Suprapubic skin (tissue), 4 donors: ENCODE data around the gene OR52E8. TPM values are rescaled to one million over a fixed set of nuclear protein-coding genes. Genes with fewer than 3 reads are reported as not detected.

Experiments
- DNase-seq, 2 donors: peaks; one replicate each; pipeline ENCODE4 v3.0.0-alpha.2; 2019; ENCODE audit warnings: low spot score in 2 of 2
- H3K27ac ChIP-seq: fragments of 200-600 bp; sonication (generic); one replicate; pipeline ENCODE4 v1.5.1; 2019
- H3K27me3 ChIP-seq: fragments of 200-600 bp; sonication (generic); one replicate; pipeline ENCODE4 v1.5.1; 2019
- H3K36me3 ChIP-seq: fragments of 200-600 bp; sonication (generic); one replicate; pipeline ENCODE4 v1.5.1; 2019
- H3K4me1 ChIP-seq: fragments of 200-600 bp; sonication (generic); one replicate; pipeline ENCODE4 v1.5.1; 2019
- H3K4me3 ChIP-seq: fragments of 200-600 bp; sonication (generic); one replicate; pipeline ENCODE4 v1.5.1; 2019; ENCODE audit warnings: mild to moderate bottlenecking
- H3K9me3 ChIP-seq: fragments of 200-600 bp; sonication (generic); one replicate; pipeline ENCODE4 v1.5.1; 2019
- CTCF ChIP-seq, 2 donors: fragments of 200-600 bp in 1 of 2; fragments of 450-650 bp in 1 of 2; sonication (generic) in 1 of 2; IDR thresholded peaks; one replicate each; pipeline ENCODE4 v1.5.1; 2016 to 2019; ENCODE audit warnings: antibody characterized with exemption in 2 of 2, mild to moderate bottlenecking in 1 of 2, moderate library complexity in 1 of 2
- EP300 ChIP-seq: sonication (generic); formaldehyde crosslinking; IDR thresholded peaks from one replicate; pipeline ENCODE4 v1.6.1; 2017; ENCODE audit warnings: antibody characterized with exemption
- POLR2A ChIP-seq, 2 donors: fragments of 450-650 bp; IDR thresholded peaks; one replicate each; pipeline ENCODE4 v1.6.1; 2017; ENCODE audit warnings: antibody characterized with exemption in 2 of 2, mild to moderate bottlenecking in 2 of 2, moderate library complexity in 2 of 2
- POLR2AphosphoS5 ChIP-seq, 3 donors: sonication (generic); formaldehyde crosslinking; IDR thresholded peaks; one replicate each; pipeline ENCODE4 v1.6.1; 2017; ENCODE audit warnings: antibody characterized with exemption in 3 of 3
- WGBS: methylation state at CpG from one replicate; pipeline ENCODE4 v1.1.5; 2018; 5-methylcytosine and 5-hydroxymethylcytosine counted together
- total RNA-seq, 4 donors: library from RNA; depleted of rRNA; stranded (reverse); fragments of >200 nt; gene quantifications; one replicate each; pipeline ENCODE4 v1.1.0, GENCODE V29; 2016

The OR52E8 gene
- total RNA-seq, 4 donors from 2014 or later, result not detected

- WGBS, result 97% methylated on average over 1 of the region's 1 CpG
Measured at GRCh38 chr11:5851002-5851401, 6.5 kb downstream of the OR52E8 start.

GRCh38 chr11:5847711-5848110 is 9.8 kb downstream of the OR52E8 start:
- no peaks in the 10 kb centered on the region for H3K27me3 ChIP-seq
- H3K4me1 ChIP-seq, result no peaks in the 10 kb centered on the region
- TF ChIP-seq POLR2A (IDR thresholded peaks at IDR 0.05), result no peak
- no peak overlapping the region for H3K4me3 ChIP-seq
- no peaks in the 10 kb centered on the region for H3K9me3 ChIP-seq
- H3K27ac ChIP-seq, result no peak overlapping the region
- H3K36me3 ChIP-seq, result no peaks in the 10 kb centered on the region
- DNase-seq, result no peak

More at GRCh38 chr11:5851002-5851401, 6.5 kb downstream of the OR52E8 start:
- no peaks in the 10 kb centered on the region for H3K36me3 ChIP-seq
- H3K9me3 ChIP-seq, result no peaks in the 10 kb centered on the region
- no peak for DNase-seq
- H3K4me3 ChIP-seq, result no peak overlapping the region
- H3K4me1 ChIP-seq, result no peaks in the 10 kb centered on the region
- H3K27me3 ChIP-seq, result no peaks in the 10 kb centered on the region
- H3K27ac ChIP-seq, result no peak overlapping the region
- no peak for TF ChIP-seq EP300
- no peak for TF ChIP-seq CTCF (IDR thresholded peaks at IDR 0.05)
- no peak for TF ChIP-seq POLR2A (IDR thresholded peaks at IDR 0.05)
- TF ChIP-seq POLR2AphosphoS5 (IDR thresholded peaks at IDR 0.05), result no peak

GRCh38 chr11:5846701-5847100 is 10.8 kb downstream of the OR52E8 start:
- no peak overlapping the region for H3K4me3 ChIP-seq
- H3K4me1 ChIP-seq, result no peaks in the 10 kb centered on the region
- H3K36me3 ChIP-seq, result no peaks in the 10 kb centered on the region
- no peak overlapping the region for H3K27ac ChIP-seq
- TF ChIP-seq CTCF (IDR thresholded peaks at IDR 0.05) (no peak), POLR2A (IDR thresholded peaks at IDR 0.05) (no peak), EP300 (no peak), POLR2AphosphoS5 (IDR thresholded peaks at IDR 0.05) (no peak)
- H3K9me3 ChIP-seq, result no peaks in the 10 kb centered on the region
- no peak for DNase-seq
- H3K27me3 ChIP-seq, result no peaks in the 10 kb centered on the region
- WGBS, result 49% methylated on average over 1 of the region's 1 CpG

GRCh38 chr11:5841797-5842196 is 15.7 kb downstream of the OR52E8 start, which contains the start of gene OR52E6:
Gene OR52E6, minus strand, starts transcription at chr11:5841897. Its CDS starts 0 bp downstream, at chr11:5841897.
- no peak for DNase-seq
- Histone ChIP-seq H3K9me3 (no peaks in the 10 kb centered on the region), H3K4me1 (no peaks in the 10 kb centered on the region), H3K27ac (no peak within 1 kb of the TSS), H3K27me3 (no peaks in the 10 kb centered on the region), H3K4me3 (no peak within 1 kb of the TSS), H3K36me3 (no peaks in the 10 kb centered on the region)
- WGBS, result 0% methylated on average over 1 of the region's 1 CpG
- TF ChIP-seq POLR2A (IDR thresholded peaks at IDR 0.05) (no peak), EP300 (no peak), CTCF (IDR thresholded peaks at IDR 0.05) (no peak), POLR2AphosphoS5 (IDR thresholded peaks at IDR 0.05) (no peak)

GRCh38 chr11:5837695-5838094 is 19.8 kb downstream of the OR52E8 start:
- WGBS, result 94% methylated on average over 2 of the region's 2 CpGs
- no peaks in the 10 kb centered on the region for H3K4me1 ChIP-seq

More at GRCh38 chr11:5837695-5838094, 19.8 kb downstream of the OR52E8 start:
- H3K27me3 ChIP-seq, result no peaks in the 10 kb centered on the region
- H3K36me3 ChIP-seq, result no peaks in the 10 kb centered on the region
- TF ChIP-seq EP300 (no peak), POLR2A (IDR thresholded peaks at IDR 0.05) (no peak), POLR2AphosphoS5 (IDR thresholded peaks at IDR 0.05) (no peak), CTCF (IDR thresholded peaks at IDR 0.05) (no peak)
- H3K27ac ChIP-seq, result no peak overlapping the region
- H3K9me3 ChIP-seq, result no peaks in the 10 kb centered on the region
- no peak overlapping the region for H3K4me3 ChIP-seq
- DNase-seq, result no peak
